NCI-H1105 treated with DMSO at 0.1 percent for 48 hours (cell line): ENCODE measurements around the gene VPS45.
"Not testable (repeated sequence)": the region's sequence is repeated elsewhere in the genome, so short reads cannot be mapped to it uniquely, and the experiment has no call there.

ENCODE experiments used
- DNase-seq: peaks from one replicate; lab custom pipeline; 2025; lab: John Stamatoyannopoulos, UW

The VPS45 gene

GRCh38 chr1:150067184-150068108, at the start of gene VPS45:
Gene VPS45 (plus strand): TSS chr1:150067776. CDS start chr1:150067858, 82 bp downstream.
- peak; percentile 93 for DNase-seq

- no peak for DNase-seq
Observed at GRCh38 chr1:150018165-150018564, 49.4 kb upstream of the VPS45 start.

- no peak for DNase-seq
Observed at GRCh38 chr1:150020711-150021110, 46.9 kb upstream of the VPS45 start.

DNA sequence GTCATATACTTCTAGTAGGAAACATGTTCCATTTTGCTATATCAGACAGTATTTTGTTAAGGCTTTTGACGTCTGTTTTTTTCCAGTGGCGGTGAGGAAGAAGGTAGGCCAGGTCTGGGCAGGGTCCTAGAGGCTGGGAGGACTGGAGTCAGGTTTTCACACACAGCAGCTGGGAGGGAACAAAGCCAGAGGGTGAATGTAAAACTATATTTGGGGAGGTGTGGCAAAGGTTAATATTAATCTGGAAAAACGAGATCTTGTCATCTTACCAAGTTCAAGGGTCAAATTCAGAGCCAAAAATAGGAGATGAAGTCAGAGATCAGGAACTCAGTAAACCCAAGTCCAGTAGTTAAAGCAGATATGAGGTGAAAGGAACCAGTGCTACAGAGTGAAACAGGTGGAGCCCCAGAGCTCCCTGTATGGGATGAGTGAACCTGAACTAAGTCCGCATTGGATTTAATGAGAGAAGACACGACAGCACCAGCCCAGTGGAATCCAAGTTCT, 46.3 kb upstream of the VPS45 start:
- DNase-seq, result no peak

GRCh38 chr1:150022357-150022756, 45.2 kb upstream of the VPS45 start:
- DNase-seq, result no peak

- DNase-seq, result no peak
Observed at GRCh38 chr1:150024156-150024555, 43.4 kb upstream of the VPS45 start.

DNA sequence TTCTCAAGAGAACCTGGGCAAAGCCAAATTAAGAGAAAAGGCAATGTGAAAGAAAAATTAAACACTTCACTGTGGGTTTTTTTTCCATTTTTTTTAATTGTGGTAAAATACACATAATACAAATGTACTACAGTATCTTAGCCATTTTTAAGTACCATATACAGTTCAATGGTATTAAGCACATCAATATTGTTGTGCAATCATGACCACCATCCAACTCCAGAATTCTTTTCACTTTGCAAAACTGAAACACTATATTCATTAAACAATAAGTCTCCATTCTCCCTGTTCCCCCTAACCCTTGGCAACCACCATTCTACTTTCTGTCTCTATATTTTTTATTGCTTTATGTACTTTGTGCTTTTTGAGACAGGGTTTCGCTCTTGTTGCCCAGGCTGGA, 39.3 kb upstream of the VPS45 start:
- DNase-seq, result no peak

GRCh38 chr1:150034336-150034735, 33.2 kb upstream of the VPS45 start:
- DNase-seq, result no peak

- DNase-seq, result no peak
Observed at GRCh38 chr1:150049926-150050325, 17.6 kb upstream of the VPS45 start.

- DNase-seq, result no peak
Observed at GRCh38 chr1:150051089-150051373, 16.5 kb upstream of the VPS45 start.

DNA sequence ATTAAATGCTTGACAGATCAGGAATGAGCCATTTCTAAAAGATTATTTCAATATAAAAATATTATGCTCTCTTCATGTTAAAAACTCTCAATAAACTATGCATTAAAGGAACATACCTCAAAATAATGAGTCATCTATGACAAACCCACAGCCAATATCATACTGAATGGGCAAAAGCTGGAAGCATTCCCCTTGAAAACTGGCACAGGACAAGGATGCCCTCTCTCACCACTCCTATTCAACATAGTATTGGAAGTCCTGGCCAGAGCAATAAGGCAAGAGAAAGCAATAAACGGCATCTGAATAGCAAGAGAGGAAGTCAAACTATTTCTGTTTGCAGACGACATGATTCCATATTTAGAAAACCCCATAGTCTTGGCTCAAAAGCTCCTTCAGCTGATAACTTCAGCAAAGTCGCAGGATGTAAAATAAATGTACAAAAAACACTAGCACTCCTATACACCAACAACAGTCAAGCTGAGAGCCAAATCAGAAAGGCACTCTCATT, 15.6 kb upstream of the VPS45 start:
- DNase-seq, result not testable (repeated sequence)

DNA sequence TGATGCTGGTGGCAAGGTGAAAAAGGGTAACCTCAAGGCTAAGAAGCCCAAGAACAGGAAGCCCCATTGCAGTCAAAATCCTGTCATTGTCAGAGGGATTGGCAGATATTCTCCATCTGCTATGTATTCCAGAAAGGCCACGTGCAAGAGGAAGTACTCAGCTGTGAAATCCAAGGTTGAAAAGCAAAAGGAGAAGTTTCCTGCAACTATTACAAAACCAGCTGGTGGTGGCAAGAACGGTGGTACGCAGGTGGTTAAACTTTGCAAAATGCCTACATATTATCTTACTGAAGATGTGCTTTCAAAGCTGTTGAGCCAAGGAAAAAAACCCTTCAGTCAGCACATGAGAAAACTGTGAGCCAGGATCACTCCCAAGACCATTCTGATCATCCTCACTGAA, 13.7 kb upstream of the VPS45 start:
- no peak for DNase-seq

GRCh38 chr1:150055507-150055906, 12.1 kb upstream of the VPS45 start:
- not testable (repeated sequence) for DNase-seq

- no peak for DNase-seq
Observed at GRCh38 chr1:150056407-150056806, 11.2 kb upstream of the VPS45 start.

DNA sequence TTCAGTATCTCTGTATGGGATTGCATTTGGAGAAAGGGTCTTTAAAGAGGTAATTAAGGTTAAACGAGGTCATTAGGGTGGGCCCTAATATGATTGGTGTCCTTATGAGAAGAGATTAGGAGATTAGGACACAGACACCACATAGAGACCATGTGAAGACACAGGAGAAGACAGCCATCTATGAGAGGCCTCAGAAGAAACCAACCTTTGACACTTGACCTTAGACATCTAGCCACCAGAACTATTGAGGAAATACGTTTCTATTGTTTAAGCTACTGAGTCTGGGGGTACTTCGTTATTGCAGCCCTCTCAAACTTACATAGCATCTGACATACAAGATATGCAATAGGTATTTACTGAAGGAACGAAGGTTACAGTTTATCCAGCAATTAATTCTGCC, 7.3 kb upstream of the VPS45 start:
- no peak for DNase-seq

DNA sequence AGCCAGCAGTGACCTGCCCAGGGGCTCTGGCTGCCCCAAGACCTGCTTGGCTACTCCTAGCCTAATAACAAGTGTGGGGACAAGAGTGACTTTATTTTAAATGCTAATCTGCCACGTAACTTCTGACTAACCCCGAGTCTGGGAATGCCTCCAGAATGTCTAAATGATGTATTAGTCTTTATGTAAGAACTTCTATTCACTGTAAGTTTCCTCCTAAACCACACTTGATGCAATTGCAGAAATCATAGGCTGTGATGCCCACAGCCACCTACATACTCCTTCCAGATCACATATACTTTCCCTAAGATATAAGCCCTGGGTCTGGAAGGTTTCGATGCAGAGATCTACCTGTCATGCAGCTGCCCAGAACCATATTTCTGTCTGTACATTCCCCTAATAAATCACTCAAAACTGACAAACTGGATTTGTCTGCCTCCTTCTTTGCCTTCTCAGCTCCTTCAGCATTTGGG, 5.9 kb upstream of the VPS45 start:
- no peak for DNase-seq

GRCh38 chr1:150062113-150062512, 5.5 kb upstream of the VPS45 start:
- no peak for DNase-seq

- no peak for DNase-seq
Observed at GRCh38 chr1:150065184-150065871, 2.2 kb upstream of the VPS45 start.

GRCh38 chr1:150066328-150066727, 1.2 kb upstream of the VPS45 start:
- DNase-seq, result no peak

- DNase-seq, result peak; percentile 81
Observed at GRCh38 chr1:150066838-150067183, 765 bp upstream of the VPS45 start.

- DNase-seq, result no peak
Observed at GRCh38 chr1:150068109-150068435, 496 bp downstream of the VPS45 start.

- no peak for DNase-seq
Observed at GRCh38 chr1:150069923-150070322, 2.3 kb downstream of the VPS45 start.

DNA sequence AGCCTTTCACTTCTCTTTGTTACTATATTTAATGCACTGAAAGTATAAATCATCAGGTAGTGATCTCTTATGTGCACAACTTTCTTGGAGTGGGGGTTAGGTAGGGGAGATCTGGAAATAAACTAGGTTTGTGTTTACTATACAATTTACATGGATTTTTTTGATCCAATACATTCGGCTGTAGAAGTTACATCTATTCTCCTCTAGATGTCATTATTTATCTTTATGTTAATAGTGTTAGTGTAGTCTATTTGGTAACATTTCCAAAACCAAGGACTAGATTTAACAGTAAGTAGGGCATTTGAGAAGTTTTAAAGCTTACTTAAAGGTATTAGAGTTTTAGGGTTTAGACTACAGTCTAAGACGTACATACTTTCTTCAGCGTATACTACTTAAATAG, 5.4 kb downstream of the VPS45 start:
- peak; percentile 7 for DNase-seq
